Peyer's patch (tissue), 4 donors: Measurements from ENCODE around the gene WHAMM.

Source experiments
- CTCF ChIP-seq, 6 experiments: fragments of 450-650 bp in 4 of 6; fragments of 200-600 bp in 2 of 6; sonication (generic) in 1 of 6; IDR thresholded peaks; one replicate each; pipeline ENCODE4 v1.5.1; 2017 to 2019; ENCODE audit warnings: antibody characterized with exemption in 6 of 6, mild to moderate bottlenecking in 3 of 6, moderate library complexity in 1 of 6
- POLR2A ChIP-seq, 2 donors: fragments of 450-650 bp; IDR thresholded peaks; one replicate each; pipeline ENCODE4 v1.5.1; 2017; ENCODE audit warnings: antibody characterized with exemption in 2 of 2, mild to moderate bottlenecking in 2 of 2, moderate library complexity in 2 of 2

DNA sequence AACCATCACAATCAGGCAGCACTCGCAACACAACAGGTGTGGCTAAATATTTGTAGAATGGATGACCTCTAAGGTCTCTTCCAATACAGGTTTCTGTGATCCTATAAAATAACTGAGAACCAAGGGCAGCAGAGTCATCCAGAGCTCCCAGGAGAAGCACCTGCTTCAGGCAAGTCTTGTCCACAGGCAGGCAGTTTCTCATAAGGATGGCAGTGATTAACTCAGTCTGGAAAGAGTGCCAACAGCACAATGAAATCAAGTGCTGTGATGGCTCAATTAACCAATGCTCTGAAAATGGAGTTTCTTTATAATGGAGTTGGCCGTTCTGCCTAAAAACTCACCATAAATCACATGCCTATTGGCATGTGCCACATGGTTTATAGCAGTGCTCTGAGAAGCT lies 72.3 kb downstream of the WHAMM start:
- TF ChIP-seq CTCF (IDR thresholded peaks at IDR 0.05) = no peak
- no peak for TF ChIP-seq POLR2A (IDR thresholded peaks at IDR 0.05)
